Lower lobe of right lung (tissue), 2 donors: ENCODE data around the gene RHOBTB3. TPM values are rescaled to one million over a fixed set of nuclear protein-coding genes. Genes with fewer than 3 reads are reported as not detected.
A peak's percentile ranks its signal among the peaks of the same experiment; 100 is the strongest.
"Not testable (repeated sequence)": the region's sequence is repeated elsewhere in the genome, so short reads cannot be mapped to it uniquely, and the experiment has no call there.

Source experiments
- ATAC-seq, 2 donors: fragments of 200-7000 bp; cut with Tn5 transposase; one replicate each; pipeline ENCODE4 v1.9.1; 2020 to 2022; ENCODE audit warnings: mild to moderate bottlenecking in 2 of 2, moderate library complexity in 2 of 2
- DNase-seq: peaks from one replicate; pipeline ENCODE4 v3.0.0-alpha.2; 2020
- H3K27ac ChIP-seq: fragments of 200-600 bp; one replicate; pipeline ENCODE4 v1.8.0; 2022
- H3K27me3 ChIP-seq: fragments of 200-600 bp; one replicate; pipeline ENCODE4 v1.8.0; 2022; ENCODE audit warnings: low read depth
- H3K36me3 ChIP-seq: fragments of 200-600 bp; one replicate; pipeline ENCODE4 v1.8.0; 2022; ENCODE audit warnings: mild to moderate bottlenecking
- H3K4me1 ChIP-seq: fragments of 200-600 bp; one replicate; pipeline ENCODE4 v1.8.0; 2022
- H3K4me3 ChIP-seq: fragments of 200-600 bp; one replicate; pipeline ENCODE4 v1.8.0; 2022; ENCODE audit warnings: mild to moderate bottlenecking
- H3K9me3 ChIP-seq: fragments of 200-600 bp; one replicate; pipeline ENCODE4 v1.8.0; 2022
- CTCF ChIP-seq: fragments of 200-600 bp; IDR thresholded peaks from one replicate; pipeline ENCODE4 v1.8.0; 2022; ENCODE audit warnings: antibody characterized with exemption, mild to moderate bottlenecking
- intact Hi-C: fragments of 100-400 bp; cut with DNase I; formaldehyde crosslinking; loops from one replicate; pipeline ENCODE4 v1.11.0; 2022
- total RNA-seq: library from RNA; stranded (reverse); fragmentation: NEBNext Ultra II Directional; extraction: Animal tissue kit (Norgen Biotek cat#: 25700); gene quantifications from one replicate; pipeline ENCODE4 v1.2.1, GENCODE V29; 2021
- donor health status: DM: no; HTN: yes; CAD: no; lungs with severe emphysema.

RHOBTB3 gene
- total RNA-seq, 1 donor from 2014 or later = 51.7 TPM

GRCh38 chr5:95810305-95811125, 79.4 kb downstream of the RHOBTB3 start:
- H3K36me3 ChIP-seq = peaks cover 32% of the 10 kb centered on the region
- peak overlapping the region; percentile 40 for H3K27ac ChIP-seq
- no peaks in the 10 kb centered on the region for H3K9me3 ChIP-seq
- ATAC-seq = no peak
- no peak overlapping the region for H3K4me3 ChIP-seq
- DNase-seq = no peak
- peaks cover 61% of the 10 kb centered on the region for H3K4me1 ChIP-seq
- no peak for TF ChIP-seq CTCF
- intact Hi-C loops = no loop called here
- H3K27me3 ChIP-seq = no peaks in the 10 kb centered on the region

DNA sequence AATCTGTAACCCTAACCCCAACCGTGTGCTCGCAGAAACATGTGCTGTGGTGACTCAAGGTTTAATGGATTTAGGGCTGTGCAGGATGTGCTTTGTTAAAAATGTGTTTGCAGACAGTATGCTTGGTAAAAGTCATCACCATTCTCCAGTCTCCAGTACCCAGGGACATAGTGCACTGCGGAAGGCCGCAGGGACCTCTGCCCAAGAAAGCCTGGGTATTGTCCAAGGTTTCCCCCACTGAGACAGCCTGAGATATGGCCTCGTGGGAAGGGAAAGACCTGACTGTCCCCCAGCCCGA, 79.9 kb downstream of the RHOBTB3 start:
- intact Hi-C loops, H3K9me3 ChIP-seq, DNase-seq, H3K27ac ChIP-seq, H3K4me3 ChIP-seq, H3K27me3 ChIP-seq, ATAC-seq: not testable (repeated sequence)
- peaks cover 37% of the 10 kb centered on the region for H3K36me3 ChIP-seq
- peaks cover 66% of the 10 kb centered on the region for H3K4me1 ChIP-seq

GRCh38 chr5:95811461-95812073, 80.4 kb downstream of the RHOBTB3 start:
- not testable (repeated sequence) for ATAC-seq
- peaks cover 42% of the 10 kb centered on the region for H3K36me3 ChIP-seq
- H3K27ac ChIP-seq = peak overlapping the region; percentile 40

GRCh38 chr5:95812074-95812471, 80.9 kb downstream of the RHOBTB3 start:
- ATAC-seq = peak; percentile 51 to 57
- H3K27me3 ChIP-seq = no peaks in the 10 kb centered on the region
- peaks cover 76% of the 10 kb centered on the region for H3K4me1 ChIP-seq
- H3K36me3 ChIP-seq = peaks cover 47% of the 10 kb centered on the region
- TF ChIP-seq CTCF = no peak
- peak overlapping the region; percentile 40 for H3K27ac ChIP-seq
- H3K9me3 ChIP-seq = no peaks in the 10 kb centered on the region
- intact Hi-C loops = no loop called here
- DNase-seq = peak; percentile 48
- no peak overlapping the region for H3K4me3 ChIP-seq

More at GRCh38 chr5:95811461-95812073, 80.4 kb downstream of the RHOBTB3 start:
- H3K4me3 ChIP-seq, H3K27me3 ChIP-seq, H3K9me3 ChIP-seq, DNase-seq, intact Hi-C loops: not testable (repeated sequence)
- H3K4me1 ChIP-seq = peaks cover 70% of the 10 kb centered on the region

- H3K9me3 ChIP-seq, H3K27me3 ChIP-seq, intact Hi-C loops, DNase-seq, H3K4me3 ChIP-seq: not testable (repeated sequence)
- peak in 1 of 2 donors; percentile 45 for ATAC-seq
- peaks cover 81% of the 10 kb centered on the region for H3K4me1 ChIP-seq
- H3K27ac ChIP-seq = peak overlapping the region; percentile 40
- H3K36me3 ChIP-seq = peaks cover 48% of the 10 kb centered on the region
Observed at GRCh38 chr5:95813035-95813434, 81.9 kb downstream of the RHOBTB3 start.

- Histone ChIP-seq H3K9me3 (no peaks in the 10 kb centered on the region), H3K27me3 (no peaks in the 10 kb centered on the region), H3K4me3 (no peak overlapping the region), H3K36me3 (peaks cover 48% of the 10 kb centered on the region), H3K27ac (no peak overlapping the region), H3K4me1 (peaks cover 80% of the 10 kb centered on the region)
- intact Hi-C loops = no loop called here
- no peak for DNase-seq
- no peak for ATAC-seq
- no peak for TF ChIP-seq CTCF
Observed at GRCh38 chr5:95815155-95815729, 84.1 kb downstream of the RHOBTB3 start.

DNA sequence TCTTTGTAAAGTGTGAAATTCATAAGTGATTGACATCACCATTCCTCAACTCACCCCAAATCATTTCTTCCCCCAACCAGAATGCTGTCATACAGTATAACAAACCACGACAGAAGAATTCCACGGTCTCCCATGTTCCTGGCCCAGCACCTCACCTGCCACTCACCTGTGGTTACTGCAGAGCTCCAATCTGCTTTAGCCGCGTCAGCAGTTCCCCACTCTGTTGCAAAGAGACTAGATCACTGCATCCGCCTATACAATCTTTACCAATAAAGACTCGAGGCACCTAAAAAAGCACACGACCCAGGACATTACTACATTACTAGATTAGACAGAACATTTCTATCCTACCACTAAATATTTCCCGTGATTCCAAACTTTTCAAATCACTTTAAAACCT, 85.2 kb downstream of the RHOBTB3 start:
- no peaks in the 10 kb centered on the region for H3K27me3 ChIP-seq
- DNase-seq (no peak), ATAC-seq (no peak)
- no peak for TF ChIP-seq CTCF
- H3K4me1 ChIP-seq = peaks cover 81% of the 10 kb centered on the region
- no peak overlapping the region for H3K4me3 ChIP-seq
- intact Hi-C loops = no loop called here
- H3K36me3 ChIP-seq = peaks cover 48% of the 10 kb centered on the region
- no peak overlapping the region for H3K27ac ChIP-seq
- no peaks in the 10 kb centered on the region for H3K9me3 ChIP-seq
